ENCODE measurements around the gene ZKSCAN1.
"Not testable (repeated sequence)": the region's sequence is repeated elsewhere in the genome, so short reads cannot be mapped to it uniquely, and the experiment has no call there.

GRCh38 chr7:99973817-99974216, 41.6 kb upstream of the ZKSCAN1 start:
- TF ChIP-seq CTCF, POLR2A, POLR2AphosphoS5 (IDR thresholded peaks at IDR 0.05): not testable (repeated sequence)

Measured in gastroesophageal sphincter (tissue), 3 donors.